Measurements from ENCODE around the gene ELL. TPM values are rescaled to one million over a fixed set of nuclear protein-coding genes. Genes with fewer than 3 reads are reported as not detected.

Gene ELL
- total and polyA plus RNA-seq, 9 of the 15 experiments (the other 6 are each of a cell fraction or from before 2014, with no cell fraction given) = 0.24 to 22.5 (median 4.1) TPM

- TF ChIP-seq POLR2AphosphoS5 (IDR thresholded peaks at IDR 0.05; ENCODE audit: control insufficient read depth, insufficient read depth, low read depth, low read length) (no peak), SMARCB1 (IDR thresholded peaks at IDR 0.05; ENCODE audit: insufficient read length, low read depth) (no peak), HMG20A (CRISPR knock-in tag; conservative IDR thresholded peaks at IDR 0.05) (no peak), SREBF1 (IDR thresholded peaks at IDR 0.05; ENCODE audit: borderline replicate concordance, low read depth, low read length) (no peak), MAX (CRISPR knock-in tag; IDR thresholded peaks at IDR 0.05) (peak; percentile 87), COPS2 (conservative IDR thresholded peaks at IDR 0.05) (no peak), ZNF280B (CRISPR knock-in tag; IDR thresholded peaks at IDR 0.05) (no peak), MCM2 (IDR thresholded peaks at IDR 0.05; ENCODE audit: low read depth) (no peak), ZNF23 (CRISPR knock-in tag; IDR thresholded peaks at IDR 0.05) (no peak), HLTF (IDR thresholded peaks at IDR 0.05) (no peak), HCFC1 (IDR thresholded peaks at IDR 0.05; ENCODE audit: low read depth, low read length) (no peak), BRF1 (IDR thresholded peaks at IDR 0.05; ENCODE audit: borderline replicate concordance, extremely low read depth, insufficient read length) (no peak), NCOR1 (IDR thresholded peaks at IDR 0.05) (no peak), ATF2 (CRISPR knock-in tag; IDR thresholded peaks at IDR 0.05) (no peak), HNRNPL (IDR thresholded peaks at IDR 0.05; ENCODE audit: low read depth, low read length) (no peak), HDAC8 (tag; IDR thresholded peaks at IDR 0.05) (no peak), ZNF699 (CRISPR knock-in tag; IDR thresholded peaks at IDR 0.05; ENCODE audit: insufficient replicate concordance) (no peak), ZBTB9 (CRISPR knock-in tag; IDR thresholded peaks at IDR 0.05) (peak; percentile 62; the same call in 1 of the 2 replicates), CEBPB (tag; IDR thresholded peaks at IDR 0.05) (peak; percentile 98), NR2C1 (IDR thresholded peaks at IDR 0.05) (no peak), NR2C1 (tag; IDR thresholded peaks at IDR 0.05) (peak; percentile 62; the same call in 1 of the 2 replicates), CTBP1 (IDR thresholded peaks at IDR 0.05; ENCODE audit: borderline replicate concordance) (peak; percentile 78), SP1 (CRISPR knock-in tag; IDR thresholded peaks at IDR 0.05) (no peak), ZNF41 (CRISPR knock-in tag; conservative IDR thresholded peaks at IDR 0.05) (no peak), HDAC2 (IDR thresholded peaks at IDR 0.05) (no peak), ZNF444 (CRISPR knock-in tag; IDR thresholded peaks at IDR 0.05) (no peak), SMAD3 (CRISPR knock-in tag; conservative IDR thresholded peaks at IDR 0.05) (no peak)
Observed at GRCh38 chr19:18478545-18479311, 43.1 kb downstream of the ELL start (continued).
